Measurements from ENCODE around the gene CREB1. TPM values are rescaled to one million over a fixed set of nuclear protein-coding genes. Genes with fewer than 3 reads are reported as not detected.

The CREB1 gene
- total RNA-seq, 1 donor from 2014 or later, result 71.3 TPM

- no peaks in the 10 kb centered on the region for H3K27me3 ChIP-seq (ENCODE audit: low read depth)
- peaks cover 35% of the 10 kb centered on the region for H3K4me1 ChIP-seq
- DNase-seq, result peak; percentile 83
- intact Hi-C loops (cut with DNase I), result no loop called here
- no peaks in the 10 kb centered on the region for H3K9me3 ChIP-seq
- peak; percentile 68 to 71 for ATAC-seq
- peak overlapping the region; percentile 91 for H3K4me3 ChIP-seq
- H3K27ac ChIP-seq, result peak overlapping the region; percentile 92
- H3K36me3 ChIP-seq, result peaks cover 12% of the 10 kb centered on the region
- TF ChIP-seq CTCF (IDR thresholded peaks at IDR 0.05), result no peak
These were observed 94.6 kb downstream of the CREB1 start for GRCh38 chr2:207624185-207625013.

- DNase-seq (peak; percentile 94), ATAC-seq (peak; percentile 94)
- Histone ChIP-seq H3K4me3 (peak within 1 kb of the TSS; percentile 91), H3K27ac (peak within 1 kb of the TSS; percentile 92), H3K9me3 (no peaks in the 10 kb centered on the region), H3K4me1 (peaks cover 32% of the 10 kb centered on the region), H3K27me3 (ENCODE audit: low read depth) (no peaks in the 10 kb centered on the region), H3K36me3 (peaks cover 12% of the 10 kb centered on the region)
- peak; percentile 56 for TF ChIP-seq CTCF (IDR thresholded peaks at IDR 0.05)
- intact Hi-C loops (cut with DNase I), result no loop called here
These were observed 95.5 kb downstream of the CREB1 start, which contains the start of gene METTL21A for GRCh38 chr2:207625014-207625907. METTL21A (minus strand) TSS chr2:207625394; CDS start chr2:207624375, 1,019 bp downstream.

- Histone ChIP-seq H3K9me3 (no peaks in the 10 kb centered on the region), H3K36me3 (no peaks in the 10 kb centered on the region), H3K27me3 (ENCODE audit: low read depth) (no peaks in the 10 kb centered on the region), H3K4me1 (peaks cover 21% of the 10 kb centered on the region), H3K27ac (no peak overlapping the region), H3K4me3 (no peak overlapping the region)
- no peak for TF ChIP-seq CTCF (IDR thresholded peaks at IDR 0.05)
- ATAC-seq (no peak), DNase-seq (no peak)
- intact Hi-C loops (cut with DNase I), result no loop called here
These were observed 99.8 kb downstream of the CREB1 start for GRCh38 chr2:207629553-207629952.

GRCh38 chr2:207630491-207630890 lies 100.7 kb downstream of the CREB1 start:
- Histone ChIP-seq H3K4me1 (peaks cover 21% of the 10 kb centered on the region), H3K4me3 (no peak overlapping the region), H3K27ac (no peak overlapping the region), H3K9me3 (no peaks in the 10 kb centered on the region), H3K27me3 (ENCODE audit: low read depth) (no peaks in the 10 kb centered on the region), H3K36me3 (no peaks in the 10 kb centered on the region)
- no peak for ATAC-seq
- TF ChIP-seq CTCF (IDR thresholded peaks at IDR 0.05), result no peak
- intact Hi-C loops (cut with DNase I), result no loop called here
- no peak for DNase-seq

- no peaks in the 10 kb centered on the region for H3K9me3 ChIP-seq
- TF ChIP-seq CTCF (IDR thresholded peaks at IDR 0.05), result no peak
- ATAC-seq (peak; percentile 73 to 76), DNase-seq (peak; percentile 48)
- no peaks in the 10 kb centered on the region for H3K36me3 ChIP-seq
- intact Hi-C loops (cut with DNase I), result no loop called here
- no peaks in the 10 kb centered on the region for H3K27me3 ChIP-seq (ENCODE audit: low read depth)
- no peak overlapping the region for H3K27ac ChIP-seq
- H3K4me3 ChIP-seq, result no peak overlapping the region
- peaks cover 8% of the 10 kb centered on the region for H3K4me1 ChIP-seq
These were observed 103.1 kb downstream of the CREB1 start for GRCh38 chr2:207632575-207633493.
